ENCODE data around the gene SCRT2. TPM values are rescaled to one million over a fixed set of nuclear protein-coding genes. Genes with fewer than 3 reads are reported as not detected.

SCRT2 gene
- total and polyA plus RNA-seq, 9 of the 15 experiments (the other 6 are each of a cell fraction or from before 2014, with no cell fraction given): 0.04 to 0.75 (median 0.13) TPM; not detected in 2

- no peak for TF ChIP-seq PTTG1 (tag; IDR thresholded peaks at IDR 0.05; ENCODE audit: low read depth)
- TF ChIP-seq NFE2 (IDR thresholded peaks at IDR 0.05; ENCODE audit: low read depth): peak; percentile 84
- TF ChIP-seq RERE (CRISPR knock-in tag; IDR thresholded peaks at IDR 0.05; ENCODE audit: borderline replicate concordance): no peak
- peak; percentile 56; the same call in 1 of the 2 replicates for TF ChIP-seq MAFF (IDR thresholded peaks at IDR 0.05; ENCODE audit: low read length)
- TF ChIP-seq C11orf30 (IDR thresholded peaks at IDR 0.05; ENCODE audit: low read depth): peak; percentile 57
- no peak for TF ChIP-seq RREB1 (CRISPR knock-in tag; IDR thresholded peaks at IDR 0.05)
- TF ChIP-seq MAFG (tag; conservative IDR thresholded peaks at IDR 0.05): peak; percentile 18; the same call in 1 of the 2 replicates
- TF ChIP-seq ZBED1 (IDR thresholded peaks at IDR 0.05): no peak
Observed at GRCh38 chr20:676967-677366, 1.4 kb upstream of the SCRT2 start (continued).

Data from K562 (cell line).